Measurements from ENCODE around the gene DIPK1C.
A peak's percentile ranks its signal among the peaks of the same experiment; 100 is the strongest.
"Not testable (repeated sequence)": the region's sequence is repeated elsewhere in the genome, so short reads cannot be mapped to it uniquely, and the experiment has no call there.

DIPK1C gene

GRCh38 chr18:74457043-74457724 lies at the start of gene DIPK1C:
Gene DIPK1C, minus strand, starts transcription at chr18:74457308. Its CDS starts 49 bp downstream, at chr18:74457259.
- no peak for DNase-seq (ENCODE audit: low spot score)

- DNase-seq (ENCODE audit: low spot score) = no peak
These were observed 49.5 kb upstream of the DIPK1C start for GRCh38 chr18:74506448-74507084.

DNA sequence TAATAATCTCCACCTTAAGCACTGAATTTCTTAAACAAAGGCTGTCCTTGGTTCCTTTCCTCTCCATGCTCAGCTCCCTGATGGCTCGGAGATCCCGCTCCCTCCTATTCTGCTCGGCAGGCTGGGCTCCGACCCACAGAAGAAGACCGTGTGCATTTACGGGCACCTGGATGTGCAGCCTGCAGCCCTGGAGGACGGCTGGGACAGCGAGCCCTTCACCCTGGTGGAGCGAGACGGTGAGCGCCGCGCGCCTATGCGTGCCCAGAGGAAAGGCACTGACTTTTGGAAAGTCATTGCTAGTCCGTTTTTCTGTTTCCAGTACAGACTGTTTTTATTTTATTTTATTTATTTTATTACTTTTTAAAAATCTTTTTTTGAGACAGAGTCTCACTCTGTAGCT lies 48.7 kb upstream of the DIPK1C start:
- no peak for DNase-seq (ENCODE audit: low spot score)

DNA sequence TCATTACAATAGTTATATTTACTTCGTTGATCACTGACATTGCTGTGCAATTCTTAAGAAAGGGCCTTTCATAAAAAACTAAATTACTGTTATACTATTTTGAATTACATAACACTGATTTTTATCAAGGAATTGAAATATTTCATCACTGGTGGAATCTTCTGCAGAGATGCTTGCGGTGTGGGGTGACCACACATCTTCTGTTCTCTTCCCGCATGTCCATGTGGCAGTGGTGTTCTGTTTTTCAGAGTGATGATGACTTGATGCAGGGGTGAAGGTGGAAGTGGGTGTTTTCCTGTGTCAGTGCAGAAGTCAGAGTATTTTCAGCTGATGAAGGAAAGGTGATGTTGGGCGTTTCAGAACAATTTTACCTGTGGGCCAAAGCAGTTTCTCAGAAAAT lies 46.0 kb upstream of the DIPK1C start:
- no peak for DNase-seq (ENCODE audit: low spot score)

DNA sequence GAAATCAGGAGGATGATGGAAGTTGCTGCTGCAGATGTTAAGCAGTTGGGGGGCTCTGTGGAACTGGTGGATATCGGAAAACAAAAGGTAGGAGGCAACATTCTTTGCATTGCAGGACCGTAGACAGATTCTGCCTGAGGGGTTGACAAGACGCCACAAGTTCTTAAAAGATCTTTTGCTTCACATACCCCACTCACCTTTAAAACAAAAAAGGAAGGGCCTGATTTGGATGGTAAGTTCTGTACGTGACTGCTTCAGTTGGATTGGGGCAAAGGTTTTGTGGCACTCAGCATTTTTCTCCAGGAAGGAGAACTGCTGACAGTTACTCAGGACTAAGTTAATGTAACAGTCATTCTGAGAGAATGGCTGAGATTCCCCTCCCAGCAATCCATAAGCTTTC lies 44.3 kb upstream of the DIPK1C start:
- no peak for DNase-seq (ENCODE audit: low spot score)

DNA sequence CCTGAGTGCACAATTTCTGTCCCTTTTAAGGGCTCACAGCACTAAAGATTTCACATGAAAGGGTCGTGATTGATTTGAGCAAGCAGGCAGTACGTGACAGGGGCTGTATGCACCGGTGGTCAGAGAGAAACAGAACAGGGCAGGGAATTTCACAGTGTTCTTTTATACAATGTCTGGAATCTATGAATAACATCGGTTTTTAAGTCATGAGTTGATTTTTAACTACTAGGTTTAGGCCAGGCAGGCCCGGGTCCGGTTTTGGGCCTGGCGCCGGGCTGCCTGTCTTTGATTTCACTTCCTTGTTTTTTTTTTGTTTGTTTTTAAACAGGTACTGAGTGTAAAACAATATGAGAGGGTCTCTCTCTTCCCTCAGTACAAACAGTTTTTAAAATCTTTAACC lies 43.7 kb upstream of the DIPK1C start:
- DNase-seq (ENCODE audit: low spot score) = not testable (repeated sequence)

GRCh38 chr18:74500372-74500771 lies 43.3 kb upstream of the DIPK1C start:
- DNase-seq (ENCODE audit: low spot score) = no peak

- DNase-seq (ENCODE audit: low spot score) = peak; percentile 52
These were observed 42.5 kb upstream of the DIPK1C start for GRCh38 chr18:74499633-74500032.

- peak; percentile 79 for DNase-seq (ENCODE audit: low spot score)
These were observed 41.9 kb upstream of the DIPK1C start for GRCh38 chr18:74498712-74499627.

- no peak for DNase-seq (ENCODE audit: low spot score)
These were observed 40.7 kb upstream of the DIPK1C start for GRCh38 chr18:74497778-74498177.

DNA sequence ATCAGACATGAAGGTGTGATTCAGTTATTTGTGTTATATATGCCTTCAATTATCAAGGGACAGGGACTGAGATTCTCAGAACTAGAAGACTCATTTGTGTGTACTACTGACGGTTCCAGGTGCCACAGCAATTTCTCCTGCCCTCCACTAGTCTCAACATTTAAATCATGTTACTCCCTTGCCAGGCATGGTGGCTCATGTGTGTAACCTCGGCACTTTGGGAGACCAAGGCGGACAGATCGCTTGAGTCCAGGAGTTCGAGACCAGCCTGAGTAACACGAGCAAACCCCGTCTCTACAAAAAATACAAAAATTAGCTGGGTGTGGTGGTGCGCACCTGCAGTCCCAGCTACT lies 40.2 kb upstream of the DIPK1C start:
- no peak for DNase-seq (ENCODE audit: low spot score)

- DNase-seq (ENCODE audit: low spot score) = peak; percentile 12
These were observed 39.6 kb upstream of the DIPK1C start for GRCh38 chr18:74496508-74497323.

- peak; percentile 99 for DNase-seq (ENCODE audit: low spot score)
These were observed 38.7 kb upstream of the DIPK1C start, which contains the start of gene CNDP2 for GRCh38 chr18:74495581-74496507. Gene CNDP2, plus strand, starts transcription at chr18:74496363. Its CDS starts 3,611 bp downstream, at chr18:74499974.

- no peak for DNase-seq (ENCODE audit: low spot score)
These were observed 37.4 kb upstream of the DIPK1C start for GRCh38 chr18:74494514-74494913.

GRCh38 chr18:74493689-74494088 lies 36.6 kb upstream of the DIPK1C start:
- DNase-seq (ENCODE audit: low spot score) = peak; percentile 79

GRCh38 chr18:74492259-74492658 lies 35.2 kb upstream of the DIPK1C start:
- no peak for DNase-seq (ENCODE audit: low spot score)

DNA sequence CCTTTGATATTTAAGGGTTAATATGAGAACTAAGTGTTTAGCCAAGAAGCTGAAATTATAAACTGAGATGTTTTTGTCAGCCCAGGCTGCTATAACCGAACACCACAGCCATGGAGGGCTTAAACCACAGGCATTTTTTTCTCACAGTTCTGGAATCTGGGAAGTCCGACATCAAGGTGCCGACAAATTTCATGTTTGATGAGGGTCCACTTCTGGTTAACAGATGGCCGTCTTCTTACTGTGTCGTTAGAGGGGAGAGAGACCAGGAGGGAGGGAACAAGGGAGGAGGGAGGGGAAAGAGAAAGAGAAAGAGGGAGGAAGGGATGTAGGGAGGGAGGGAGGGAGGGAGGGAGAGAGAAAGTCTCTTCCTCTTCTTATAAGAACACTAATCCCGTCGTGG lies 32.6 kb upstream of the DIPK1C start:
- no peak for DNase-seq (ENCODE audit: low spot score)

- no peak for DNase-seq (ENCODE audit: low spot score)
These were observed 31.8 kb upstream of the DIPK1C start for GRCh38 chr18:74488864-74489263.

- DNase-seq (ENCODE audit: low spot score) = no peak
These were observed 31.2 kb upstream of the DIPK1C start for GRCh38 chr18:74488354-74488753.

DNA sequence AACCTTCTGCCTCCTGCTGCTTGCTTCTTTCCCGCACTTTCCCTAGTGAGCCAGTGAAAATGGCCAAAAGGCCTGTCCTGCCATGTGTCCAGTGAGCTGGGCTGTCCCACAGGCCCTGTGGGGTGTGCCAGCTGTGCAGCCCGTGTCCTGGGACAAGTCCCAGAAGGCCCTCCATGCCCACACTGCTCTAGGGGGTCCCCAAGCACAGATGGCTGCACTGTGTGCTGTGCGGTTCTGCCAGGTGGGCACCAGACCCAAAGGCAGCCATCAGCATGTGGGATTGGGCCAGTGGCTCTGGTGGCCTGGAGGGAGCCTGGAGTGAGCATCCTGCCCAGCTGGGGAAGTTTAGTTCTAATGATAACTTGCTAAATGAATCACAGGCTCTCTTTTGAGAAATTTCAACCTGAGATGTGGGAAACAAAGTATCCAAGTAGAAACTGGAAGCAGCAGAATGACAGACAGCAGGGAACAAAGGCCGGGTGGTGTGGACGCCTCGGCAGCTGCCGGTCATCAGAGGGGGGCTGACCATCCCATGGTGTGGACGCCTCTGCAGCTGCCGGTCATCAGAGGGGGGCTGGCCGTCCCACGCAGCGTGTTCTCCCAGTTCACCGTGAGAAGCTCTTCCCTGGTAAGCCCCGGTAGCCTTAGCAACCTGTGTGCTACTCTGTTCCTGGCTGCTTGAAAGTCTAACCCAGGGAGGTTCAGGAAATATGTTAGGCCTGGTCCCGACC lies 29.2 kb upstream of the DIPK1C start:
- DNase-seq (ENCODE audit: low spot score) = no peak
